Neutrophil (primary cell): ENCODE results near the gene HS3ST2.

ENCODE experiments used
- H3K27ac ChIP-seq: fragments of 200-600 bp; sonication (generic); 2 replicates; pipeline ENCODE4 v1.5.1; 2016; ENCODE audit warnings: mild to moderate bottlenecking, moderate library complexity
- H3K27me3 ChIP-seq: fragments of 200-600 bp; sonication (generic); 2 replicates; pipeline ENCODE4 v1.6.0; 2016; ENCODE audit warnings: mild to moderate bottlenecking
- H3K36me3 ChIP-seq: fragments of 200-600 bp; sonication (generic); 2 replicates; pipeline ENCODE4 v1.5.1; 2017
- H3K4me1 ChIP-seq, 2 experiments: fragments of 200-600 bp in 1 of 2; sonication (generic) in 1 of 2; 1 replicate in 1 of 2; 2 replicates in 1 of 2; pipeline versions ENCODE4 v1.5.1 to v1.6.1; 2013 to 2016; ENCODE audit warnings: low read depth in 1 of 2, low read length in 1 of 2, mild to moderate bottlenecking in 1 of 2, moderate library complexity in 1 of 2; ENCODE audit not compliant: control insufficient read depth in 1 of 2, insufficient read depth in 1 of 2
- H3K4me3 ChIP-seq, 2 experiments: fragments of 200-600 bp in 1 of 2; sonication (generic) in 1 of 2; 1 replicate in 1 of 2; 2 replicates in 1 of 2; pipeline ENCODE4 v1.5.1; 2013 to 2016; ENCODE audit warnings: low read depth in 1 of 2, low read length in 1 of 2, mild to moderate bottlenecking in 1 of 2, moderate library complexity in 1 of 2
- H3K9me3 ChIP-seq: fragments of 200-600 bp; sonication (generic); 2 replicates; pipeline ENCODE4 v1.5.1; 2016
- TF ChIP-seq, protein P1 (sequence below): fragments of 200-600 bp; sonication (generic); IDR thresholded peaks from 2 replicates; pipeline ENCODE4 v1.5.1; 2016; ENCODE audit warnings: antibody characterized with exemption

The HS3ST2 gene

DNA sequence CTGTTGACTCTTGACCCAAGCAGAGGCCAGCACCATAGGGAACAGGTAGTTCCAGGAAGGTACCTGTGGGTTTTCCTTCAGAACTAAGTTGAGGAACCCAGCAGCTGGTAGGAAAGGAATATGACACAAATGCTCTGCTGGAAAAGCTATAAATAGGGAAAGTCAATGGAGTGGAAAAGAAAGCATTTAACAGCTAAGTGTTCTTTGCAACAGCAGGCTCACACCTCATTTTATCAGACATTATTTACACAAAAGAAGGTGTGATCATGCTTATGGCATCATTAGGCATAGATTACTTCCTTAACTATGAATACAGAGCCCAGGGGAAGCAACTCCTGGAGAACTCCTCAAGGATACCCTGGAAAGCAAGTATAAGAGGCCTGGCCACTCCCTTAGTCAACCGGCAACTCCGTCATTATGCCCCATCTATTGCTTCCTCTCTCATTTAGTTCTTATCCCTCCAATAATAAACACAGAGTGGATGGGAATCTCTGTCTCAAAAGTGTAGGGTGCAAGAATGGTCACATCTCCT is 128.1 kb downstream of the HS3ST2 start:
- Histone ChIP-seq H3K27me3 (peaks cover 26% of the 10 kb centered on the region), H3K36me3 (no peaks in the 10 kb centered on the region), H3K4me3 (no peak overlapping the region), H3K4me1 (no peaks in the 10 kb centered on the region), H3K9me3 (no peaks in the 10 kb centered on the region), H3K27ac (no peak overlapping the region)
- TF ChIP-seq, protein P1, sequence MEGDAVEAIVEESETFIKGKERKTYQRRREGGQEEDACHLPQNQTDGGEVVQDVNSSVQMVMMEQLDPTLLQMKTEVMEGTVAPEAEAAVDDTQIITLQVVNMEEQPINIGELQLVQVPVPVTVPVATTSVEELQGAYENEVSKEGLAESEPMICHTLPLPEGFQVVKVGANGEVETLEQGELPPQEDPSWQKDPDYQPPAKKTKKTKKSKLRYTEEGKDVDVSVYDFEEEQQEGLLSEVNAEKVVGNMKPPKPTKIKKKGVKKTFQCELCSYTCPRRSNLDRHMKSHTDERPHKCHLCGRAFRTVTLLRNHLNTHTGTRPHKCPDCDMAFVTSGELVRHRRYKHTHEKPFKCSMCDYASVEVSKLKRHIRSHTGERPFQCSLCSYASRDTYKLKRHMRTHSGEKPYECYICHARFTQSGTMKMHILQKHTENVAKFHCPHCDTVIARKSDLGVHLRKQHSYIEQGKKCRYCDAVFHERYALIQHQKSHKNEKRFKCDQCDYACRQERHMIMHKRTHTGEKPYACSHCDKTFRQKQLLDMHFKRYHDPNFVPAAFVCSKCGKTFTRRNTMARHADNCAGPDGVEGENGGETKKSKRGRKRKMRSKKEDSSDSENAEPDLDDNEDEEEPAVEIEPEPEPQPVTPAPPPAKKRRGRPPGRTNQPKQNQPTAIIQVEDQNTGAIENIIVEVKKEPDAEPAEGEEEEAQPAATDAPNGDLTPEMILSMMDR = no peak

DNA sequence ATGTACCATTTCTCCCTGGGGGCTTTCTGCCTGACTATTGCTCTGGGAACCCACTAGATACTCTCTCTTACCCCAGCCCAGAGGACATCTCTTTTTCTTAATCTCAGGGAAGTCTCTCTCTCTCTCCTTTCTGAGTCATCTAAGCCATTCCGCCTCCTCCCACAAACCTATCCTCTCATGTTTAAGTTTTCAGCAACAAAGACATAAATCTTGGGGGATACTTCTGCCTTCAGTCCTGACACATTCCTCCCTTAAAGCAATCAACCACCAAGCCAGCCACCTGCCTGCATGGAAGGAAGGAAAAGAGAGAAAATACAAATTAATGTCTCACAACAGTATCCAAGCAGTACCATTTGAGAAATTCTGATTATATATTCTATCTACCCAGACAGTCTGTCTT is 128.8 kb downstream of the HS3ST2 start:
- TF ChIP-seq, protein P1 = no peak
- H3K4me1 ChIP-seq = no peaks in the 10 kb centered on the region
- H3K9me3 ChIP-seq = no peaks in the 10 kb centered on the region
- H3K27ac ChIP-seq = no peak overlapping the region
- H3K36me3 ChIP-seq = no peaks in the 10 kb centered on the region
- H3K27me3 ChIP-seq = peaks cover 34% of the 10 kb centered on the region
- H3K4me3 ChIP-seq = no peak overlapping the region

DNA sequence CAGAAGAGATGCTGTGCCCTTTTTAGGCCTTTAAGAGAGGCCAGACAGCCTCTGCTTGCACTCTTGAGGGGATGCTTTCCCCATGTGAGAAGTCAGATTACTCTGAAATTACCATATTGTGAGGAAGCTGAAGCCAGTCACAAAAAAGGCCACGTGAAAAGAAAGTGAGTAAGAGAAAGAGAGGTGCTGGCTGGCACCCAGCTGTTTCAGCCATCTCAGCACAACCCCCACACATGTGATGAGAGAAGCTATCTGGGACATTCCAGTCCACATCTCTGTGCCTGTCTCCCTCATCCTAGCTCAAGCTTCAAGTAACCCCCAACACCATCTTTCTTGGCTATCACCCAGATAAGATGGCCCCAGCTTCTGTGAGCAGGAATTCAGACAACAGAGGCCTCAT is 131.4 kb downstream of the HS3ST2 start:
- H3K36me3 ChIP-seq = no peaks in the 10 kb centered on the region
- peaks cover 49% of the 10 kb centered on the region for H3K27me3 ChIP-seq
- H3K27ac ChIP-seq = no peak overlapping the region
- no peaks in the 10 kb centered on the region for H3K9me3 ChIP-seq
- TF ChIP-seq, protein P1 = no peak
- H3K4me3 ChIP-seq = no peak overlapping the region
- H3K4me1 ChIP-seq = no peaks in the 10 kb centered on the region

DNA sequence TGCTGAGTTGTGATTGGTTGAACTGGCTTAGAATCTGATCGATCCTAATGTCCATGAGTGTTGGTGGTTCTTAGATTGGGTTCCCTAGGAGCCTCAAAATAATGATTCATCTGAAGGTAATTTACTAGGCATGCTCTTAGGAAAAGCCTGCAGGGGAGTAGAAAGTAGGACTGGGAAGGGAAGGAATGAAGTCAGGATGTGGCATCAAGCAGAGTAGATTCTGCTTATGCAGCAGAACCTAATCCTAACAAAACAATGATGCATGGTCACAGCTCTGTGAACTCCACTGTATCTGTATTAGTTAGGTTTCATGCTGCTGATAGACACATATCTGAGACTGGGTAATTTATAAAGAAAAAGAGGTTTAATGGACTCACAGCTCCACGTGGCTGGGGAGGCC is 132.5 kb downstream of the HS3ST2 start:
- H3K27me3 ChIP-seq = peaks cover 49% of the 10 kb centered on the region
- TF ChIP-seq, protein P1 = no peak
- H3K4me1 ChIP-seq = no peaks in the 10 kb centered on the region
- no peaks in the 10 kb centered on the region for H3K36me3 ChIP-seq
- H3K9me3 ChIP-seq = no peaks in the 10 kb centered on the region
- no peak overlapping the region for H3K4me3 ChIP-seq
- no peak overlapping the region for H3K27ac ChIP-seq

DNA sequence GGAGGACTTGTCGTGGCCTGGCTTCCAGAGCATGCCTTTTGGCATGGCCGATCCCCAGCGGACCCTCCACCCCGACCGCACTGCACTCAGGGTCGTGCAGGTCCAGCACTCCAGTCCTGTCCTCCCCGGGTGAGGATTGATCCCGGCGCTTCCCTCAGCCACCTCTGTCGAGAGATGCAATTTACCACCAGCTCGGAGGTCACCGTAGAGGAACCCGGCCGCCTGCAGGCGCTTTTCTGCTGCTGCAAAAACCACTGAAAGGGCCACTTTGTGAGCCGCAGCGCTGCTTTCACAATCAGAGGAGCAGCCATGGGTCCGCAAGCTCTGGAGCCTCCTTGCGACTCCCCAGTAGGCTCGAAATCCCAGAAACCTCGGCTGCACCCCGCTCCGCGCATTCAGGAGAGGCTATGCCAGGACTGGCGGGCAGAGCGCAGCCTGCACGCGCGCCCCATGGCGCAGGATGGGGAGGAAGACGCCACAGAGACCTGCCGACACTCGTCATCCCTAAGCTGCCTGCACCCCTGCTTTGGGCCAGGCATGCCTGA is 134.2 kb downstream of the HS3ST2 start:
- no peak overlapping the region for H3K4me3 ChIP-seq
- H3K36me3 ChIP-seq = no peaks in the 10 kb centered on the region
- no peaks in the 10 kb centered on the region for H3K4me1 ChIP-seq
- TF ChIP-seq, protein P1 = no peak
- no peaks in the 10 kb centered on the region for H3K9me3 ChIP-seq
- no peak overlapping the region for H3K27ac ChIP-seq
- peaks cover 54% of the 10 kb centered on the region for H3K27me3 ChIP-seq
